ENCODE data around the gene C8A. TPM values are rescaled to one million over a fixed set of nuclear protein-coding genes. Genes with fewer than 3 reads are reported as not detected.

The C8A gene
- total RNA-seq, 1 donor from 2014 or later: not detected

GRCh38 chr1:56916630-56917029 is 62.0 kb downstream of the C8A start:
- DNase-seq: no peak
- intact Hi-C loops (cut with micrococcal nuclease): no loop called here
- ATAC-seq: no peak

GRCh38 chr1:56917356-56917755 is 62.8 kb downstream of the C8A start:
- no peak for DNase-seq
- ATAC-seq: no peak
- intact Hi-C loops (cut with micrococcal nuclease): no loop called here

- ATAC-seq (no peak), DNase-seq (no peak)
- intact Hi-C loops (cut with micrococcal nuclease): no loop called here
Observed at GRCh38 chr1:56920591-56921001, 66.0 kb downstream of the C8A start.

- intact Hi-C loops (cut with micrococcal nuclease): no loop called here
- ATAC-seq: no peak
- no peak for DNase-seq
Observed at GRCh38 chr1:56921479-56921878, 66.9 kb downstream of the C8A start.

GRCh38 chr1:56922070-56922469 is 67.5 kb downstream of the C8A start:
- no peak for DNase-seq
- intact Hi-C loops (cut with micrococcal nuclease): no loop called here
- no peak for ATAC-seq

- DNase-seq (no peak), ATAC-seq (no peak)
- intact Hi-C loops (cut with micrococcal nuclease): no loop called here
Observed at GRCh38 chr1:56922507-56922906, 67.9 kb downstream of the C8A start.

GRCh38 chr1:56923201-56923600 is 68.6 kb downstream of the C8A start:
- intact Hi-C loops (cut with micrococcal nuclease): no loop called here
- DNase-seq: no peak
- no peak for ATAC-seq

- DNase-seq (no peak), ATAC-seq (no peak)
- intact Hi-C loops (cut with micrococcal nuclease): no loop called here
Observed at GRCh38 chr1:56924116-56924515, 69.5 kb downstream of the C8A start.

GRCh38 chr1:56925193-56925592 is 70.6 kb downstream of the C8A start:
- intact Hi-C loops (cut with micrococcal nuclease): no loop called here
- DNase-seq: no peak
- no peak for ATAC-seq

GRCh38 chr1:56927171-56927570 is 72.6 kb downstream of the C8A start:
- intact Hi-C loops (cut with micrococcal nuclease): no loop called here
- no peak for ATAC-seq
- no peak for DNase-seq

- DNase-seq: no peak
- no peak for ATAC-seq
- intact Hi-C loops (cut with micrococcal nuclease): no loop called here
Observed at GRCh38 chr1:56927986-56928385, 73.4 kb downstream of the C8A start.

GRCh38 chr1:56929492-56929891 is 74.9 kb downstream of the C8A start:
- ATAC-seq: no peak
- intact Hi-C loops (cut with micrococcal nuclease): no loop called here
- no peak for DNase-seq

- ATAC-seq: no peak
- intact Hi-C loops (cut with micrococcal nuclease): no loop called here
- DNase-seq: no peak
Observed at GRCh38 chr1:56931211-56931610, 76.6 kb downstream of the C8A start.

GRCh38 chr1:56931686-56932085 is 77.1 kb downstream of the C8A start:
- ATAC-seq: no peak
- DNase-seq: no peak
- intact Hi-C loops (cut with micrococcal nuclease): no loop called here

GRCh38 chr1:56933161-56933560 is 78.6 kb downstream of the C8A start:
- DNase-seq (no peak), ATAC-seq (no peak)
- intact Hi-C loops (cut with micrococcal nuclease): no loop called here

- ATAC-seq (no peak), DNase-seq (no peak)
- intact Hi-C loops (cut with micrococcal nuclease): no loop called here
Observed at GRCh38 chr1:56933606-56934005, 79.0 kb downstream of the C8A start.

- no peak for DNase-seq
- intact Hi-C loops (cut with micrococcal nuclease): no loop called here
- ATAC-seq: no peak
Observed at GRCh38 chr1:56934430-56935060, 79.9 kb downstream of the C8A start.

- DNase-seq (no peak), ATAC-seq (no peak)
- intact Hi-C loops (cut with micrococcal nuclease): no loop called here
Observed at GRCh38 chr1:56938646-56939045, 84.0 kb downstream of the C8A start.

GRCh38 chr1:56939209-56939608 is 84.6 kb downstream of the C8A start:
- ATAC-seq: no peak
- DNase-seq: no peak
- intact Hi-C loops (cut with micrococcal nuclease): no loop called here

GRCh38 chr1:56940039-56940438 is 85.4 kb downstream of the C8A start:
- no peak for ATAC-seq
- intact Hi-C loops (cut with micrococcal nuclease): no loop called here
- DNase-seq: no peak

- intact Hi-C loops (cut with micrococcal nuclease): no loop called here
- ATAC-seq (no peak), DNase-seq (no peak)
Observed at GRCh38 chr1:56948403-56949023, 93.9 kb downstream of the C8A start.

Measured in left ventricle myocardium superior (tissue), 1 donor.